Limb (tissue), 2 donors: ENCODE data around the gene DNAAF5.

Source experiments
- DNase-seq, 2 donors: peaks; one replicate each; pipeline ENCODE4 v3.0.0-alpha.2; 2016; ENCODE audit errors: extremely low spot score in 2 of 2

The DNAAF5 gene

GRCh38 chr7:706721-707120 is 19.8 kb upstream of the DNAAF5 start:
- no peak for DNase-seq

GRCh38 chr7:707296-708000 is 19.1 kb upstream of the DNAAF5 start:
- no peak for DNase-seq

- no peak for DNase-seq
These were observed 16.3 kb upstream of the DNAAF5 start for GRCh38 chr7:710161-710560.

- DNase-seq, result peak in 1 of 2 donors; percentile 54
These were observed 15.2 kb upstream of the DNAAF5 start for GRCh38 chr7:711093-711921.

- DNase-seq, result no peak
These were observed 14.5 kb upstream of the DNAAF5 start for GRCh38 chr7:711922-712380.

- DNase-seq, result peak in 1 of 2 donors; percentile 64
These were observed 13.9 kb upstream of the DNAAF5 start for GRCh38 chr7:712381-713138.

- no peak for DNase-seq
These were observed 13.4 kb upstream of the DNAAF5 start for GRCh38 chr7:713139-713457.

GRCh38 chr7:713488-714230 is 12.8 kb upstream of the DNAAF5 start:
- DNase-seq, result no peak

- no peak for DNase-seq
These were observed 12.2 kb upstream of the DNAAF5 start for GRCh38 chr7:714251-714671.

GRCh38 chr7:716222-716621 is 10.3 kb upstream of the DNAAF5 start:
- DNase-seq, result no peak

GRCh38 chr7:716636-717035 is 9.9 kb upstream of the DNAAF5 start:
- no peak for DNase-seq

- no peak for DNase-seq
These were observed 4.8 kb upstream of the DNAAF5 start for GRCh38 chr7:721619-722248.

GRCh38 chr7:723541-723940 is 3.0 kb upstream of the DNAAF5 start:
- DNase-seq, result no peak

GRCh38 chr7:724298-724697 is 2.2 kb upstream of the DNAAF5 start:
- DNase-seq, result no peak

- DNase-seq, result no peak
These were observed 1.1 kb upstream of the DNAAF5 start for GRCh38 chr7:725223-726005.

GRCh38 chr7:726854-727103 is 280 bp downstream of the DNAAF5 start:
- DNase-seq, result no peak

- DNase-seq, result peak in 1 of 2 donors; percentile 47
These were observed 756 bp downstream of the DNAAF5 start, which contains the start of gene PRKAR1B for GRCh38 chr7:727104-727805. Gene PRKAR1B, minus strand, starts transcription at chr7:727281. Its CDS starts 15,776 bp downstream, at chr7:711505.

GRCh38 chr7:727806-728460 is 1.4 kb downstream of the DNAAF5 start:
- no peak for DNase-seq

- no peak for DNase-seq
These were observed 2.1 kb downstream of the DNAAF5 start for GRCh38 chr7:728602-729001.
